Mesothelial cell of epicardium (in vitro differentiated cells): Measurements from ENCODE around the gene SMG7. TPM values are rescaled to one million over a fixed set of nuclear protein-coding genes. Genes with fewer than 3 reads are reported as not detected.

ENCODE experiments used
- DNase-seq, 2 experiments: peaks; one replicate each; pipeline ENCODE4 v3.0.0; 2021; ENCODE audit warnings: low spot score in 2 of 2; ENCODE audit not compliant: unreplicated experiment in 2 of 2
- H3K27ac Mint-ChIP-seq: 2 replicates; pipeline ENCODE4 v1.8.0; 2021; ENCODE audit warnings: mixed read lengths
- H3K27me3 Mint-ChIP-seq: 2 replicates; pipeline ENCODE4 v1.8.0; 2021; ENCODE audit warnings: low read depth, mixed read lengths
- H3K36me3 Mint-ChIP-seq: 2 replicates; pipeline ENCODE4 v1.8.0; 2021; ENCODE audit warnings: mixed read lengths
- H3K4me1 Mint-ChIP-seq: 2 replicates; pipeline ENCODE4 v1.8.0; 2021; ENCODE audit warnings: mixed read lengths
- H3K4me3 Mint-ChIP-seq: 2 replicates; pipeline ENCODE4 v1.8.0; 2021; ENCODE audit warnings: mild to moderate bottlenecking, moderate library complexity, mixed read lengths
- H3K9me3 Mint-ChIP-seq: 2 replicates; pipeline ENCODE4 v1.8.0; 2021; ENCODE audit warnings: mixed read lengths
- CTCF ChIP-seq: fragments of 200-600 bp; sonication (generic); IDR thresholded peaks from one replicate; pipeline ENCODE4 v1.5.0; 2021; ENCODE audit warnings: antibody characterized with exemption; ENCODE audit not compliant: unreplicated experiment
- total RNA-seq: library from RNA; stranded (reverse); gene quantifications from 3 replicates; pipeline ENCODE4 v1.2.1, GENCODE V29; 2021

Gene SMG7
- total RNA-seq, 1 donor from 2014 or later: 60.6 TPM

- no peaks in the 10 kb centered on the region for H3K4me1 Mint-ChIP-seq
- DNase-seq: no peak
- H3K4me3 Mint-ChIP-seq: no peak overlapping the region
- no peaks in the 10 kb centered on the region for H3K27me3 Mint-ChIP-seq
- no peak overlapping the region for H3K27ac Mint-ChIP-seq
- no peak for TF ChIP-seq CTCF
- H3K9me3 Mint-ChIP-seq: no peaks in the 10 kb centered on the region
- H3K36me3 Mint-ChIP-seq: no peaks in the 10 kb centered on the region
Observed at GRCh38 chr1:183583466-183583865, 111.2 kb downstream of the SMG7 start.

GRCh38 chr1:183584147-183584546 lies 111.8 kb downstream of the SMG7 start:
- H3K4me3 Mint-ChIP-seq: no peak overlapping the region
- H3K9me3 Mint-ChIP-seq: no peaks in the 10 kb centered on the region
- no peak overlapping the region for H3K27ac Mint-ChIP-seq
- no peak for DNase-seq
- no peaks in the 10 kb centered on the region for H3K27me3 Mint-ChIP-seq
- H3K4me1 Mint-ChIP-seq: no peaks in the 10 kb centered on the region
- no peak for TF ChIP-seq CTCF
- H3K36me3 Mint-ChIP-seq: no peaks in the 10 kb centered on the region

DNA sequence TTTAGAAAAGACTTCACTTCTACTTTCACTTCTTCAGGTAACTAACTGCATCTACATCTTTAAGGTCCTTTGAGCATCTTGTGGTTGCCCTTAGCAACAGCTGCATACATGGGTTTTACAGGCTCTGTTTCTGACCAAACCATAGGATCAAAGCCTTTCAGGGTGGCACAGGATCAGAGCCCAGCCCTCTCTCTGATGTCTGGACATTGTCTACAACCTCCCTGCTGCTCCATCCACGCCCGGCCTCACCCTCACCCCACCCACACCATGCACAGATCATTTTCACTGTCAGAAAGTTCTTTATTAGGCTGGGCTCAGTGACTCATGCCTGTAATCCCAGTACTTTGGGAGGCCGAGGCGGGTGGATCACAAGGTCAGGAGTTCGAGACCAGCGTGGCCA lies 112.7 kb downstream of the SMG7 start:
- Mint-ChIP-seq H3K27ac (no peak overlapping the region), H3K36me3 (no peaks in the 10 kb centered on the region), H3K4me1 (no peaks in the 10 kb centered on the region), H3K9me3 (no peaks in the 10 kb centered on the region), H3K27me3 (no peaks in the 10 kb centered on the region), H3K4me3 (no peak overlapping the region)
- DNase-seq: no peak
- TF ChIP-seq CTCF: no peak

DNA sequence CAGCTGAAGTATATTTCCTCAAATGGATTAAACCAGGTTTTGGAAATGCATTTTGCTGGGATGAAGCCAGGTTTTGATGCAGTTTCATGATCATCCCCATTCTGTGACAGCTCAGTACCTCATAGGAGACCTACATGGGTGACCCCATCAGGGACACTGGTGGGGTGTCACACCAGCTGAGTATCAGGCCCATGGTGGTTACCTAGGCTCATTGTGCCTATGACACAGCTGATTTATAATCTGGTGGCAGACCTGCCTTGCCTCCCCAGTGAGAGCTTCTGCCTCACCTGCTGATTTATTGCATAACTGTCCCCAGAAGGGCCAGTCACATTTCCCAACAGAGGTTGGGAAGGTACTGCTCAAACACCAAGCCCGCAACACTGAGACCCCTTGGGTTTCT lies 114.2 kb downstream of the SMG7 start:
- Mint-ChIP-seq H3K4me1 (no peaks in the 10 kb centered on the region), H3K9me3 (no peaks in the 10 kb centered on the region), H3K27ac (no peak overlapping the region), H3K4me3 (no peak overlapping the region), H3K36me3 (no peaks in the 10 kb centered on the region), H3K27me3 (no peaks in the 10 kb centered on the region)
- no peak for TF ChIP-seq CTCF
- DNase-seq: no peak

- Mint-ChIP-seq H3K4me3 (no peak overlapping the region), H3K27ac (no peak overlapping the region), H3K4me1 (no peaks in the 10 kb centered on the region), H3K27me3 (no peaks in the 10 kb centered on the region), H3K36me3 (no peaks in the 10 kb centered on the region), H3K9me3 (no peaks in the 10 kb centered on the region)
- TF ChIP-seq CTCF: no peak
- DNase-seq: no peak
Observed at GRCh38 chr1:183586926-183587325, 114.6 kb downstream of the SMG7 start.

DNA sequence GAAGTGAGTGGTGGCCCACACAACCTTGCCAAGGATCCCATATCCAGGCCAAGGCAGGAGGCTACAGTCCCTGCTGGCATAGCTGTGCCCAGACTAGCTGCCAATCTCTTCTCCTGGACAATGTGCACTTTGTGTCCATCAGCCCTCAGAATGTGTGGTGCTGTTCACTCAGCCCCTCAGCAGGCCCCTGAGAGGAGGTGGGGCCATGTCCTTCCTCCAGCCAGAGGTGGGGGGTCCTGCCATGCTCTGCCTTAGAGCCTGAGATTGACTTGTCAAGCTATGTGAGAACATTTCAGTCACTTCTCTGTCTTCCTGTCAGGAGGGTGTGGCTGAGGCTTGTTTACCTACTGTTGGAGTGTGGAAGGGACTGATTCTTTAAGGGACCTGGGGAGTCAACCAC lies 116.5 kb downstream of the SMG7 start:
- TF ChIP-seq CTCF: no peak
- Mint-ChIP-seq H3K9me3 (no peaks in the 10 kb centered on the region), H3K27ac (no peak overlapping the region), H3K4me1 (no peaks in the 10 kb centered on the region), H3K27me3 (no peaks in the 10 kb centered on the region), H3K36me3 (no peaks in the 10 kb centered on the region), H3K4me3 (no peak overlapping the region)
- DNase-seq: no peak
